ENCODE data around the gene AGBL1. TPM values are rescaled to one million over a fixed set of nuclear protein-coding genes. Genes with fewer than 3 reads are reported as not detected.

AGBL1 gene
- total and polyA plus RNA-seq, 4 donors: 0.08 to 147 (median 4.7) TPM

DNA sequence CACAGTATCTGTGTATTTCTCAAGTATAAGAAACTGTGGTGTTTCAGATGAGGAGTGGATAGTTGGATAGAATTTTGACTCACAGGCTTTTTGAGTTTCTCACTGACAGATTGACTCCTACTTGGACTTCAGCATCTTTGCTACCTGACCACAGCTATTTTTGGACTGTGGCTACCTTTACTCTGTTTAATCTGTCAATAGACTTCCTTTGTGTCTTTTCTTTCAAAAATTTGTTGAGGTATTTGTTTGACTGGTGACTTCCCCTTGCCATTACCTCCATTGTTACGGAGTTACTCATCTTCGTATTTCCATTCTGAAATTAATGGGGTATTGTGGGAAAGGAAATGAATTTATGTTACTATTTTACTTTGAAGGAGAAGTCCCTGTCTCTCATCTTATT is 123.8 kb downstream of the AGBL1 start:
- Histone ChIP-seq H3K9me3 (ENCODE audit: control insufficient read depth in 4 of 4, insufficient read depth in 3 of 4, low read length in 3 of 4) (no peaks in the 10 kb centered on the region), H3K27me3 (ENCODE audit: control insufficient read depth in 3 of 3, insufficient read depth in 3 of 3, low read length in 2 of 3) (peaks cover 0 to 4% (median under 1%) of the 10 kb centered on the region in 3 donors), H3K27ac (ENCODE audit: low read depth in 1 of 2, low read length in 1 of 2) (no peak overlapping the region), H3K36me3 (ENCODE audit: control insufficient read depth in 4 of 4, insufficient read depth in 4 of 4, low read length in 4 of 4) (no peaks in the 10 kb centered on the region), H3K9ac (ENCODE audit: insufficient read depth in 1 of 2, low read length in 2 of 2) (no peak overlapping the region), H3K4me3 (no peak overlapping the region), H3K4me1 (ENCODE audit: control insufficient read depth in 5 of 5, insufficient read depth in 5 of 5, low read length in 5 of 5) (no peaks in the 10 kb centered on the region)
- ATAC-seq (ENCODE audit: insufficient read depth, low FRiP score): no peak
- 52 to 76% methylated on average over 2 of the region's 2 CpGs for WGBS, 2 donors
- DNase-seq: no peak
- TF ChIP-seq, protein P1, sequence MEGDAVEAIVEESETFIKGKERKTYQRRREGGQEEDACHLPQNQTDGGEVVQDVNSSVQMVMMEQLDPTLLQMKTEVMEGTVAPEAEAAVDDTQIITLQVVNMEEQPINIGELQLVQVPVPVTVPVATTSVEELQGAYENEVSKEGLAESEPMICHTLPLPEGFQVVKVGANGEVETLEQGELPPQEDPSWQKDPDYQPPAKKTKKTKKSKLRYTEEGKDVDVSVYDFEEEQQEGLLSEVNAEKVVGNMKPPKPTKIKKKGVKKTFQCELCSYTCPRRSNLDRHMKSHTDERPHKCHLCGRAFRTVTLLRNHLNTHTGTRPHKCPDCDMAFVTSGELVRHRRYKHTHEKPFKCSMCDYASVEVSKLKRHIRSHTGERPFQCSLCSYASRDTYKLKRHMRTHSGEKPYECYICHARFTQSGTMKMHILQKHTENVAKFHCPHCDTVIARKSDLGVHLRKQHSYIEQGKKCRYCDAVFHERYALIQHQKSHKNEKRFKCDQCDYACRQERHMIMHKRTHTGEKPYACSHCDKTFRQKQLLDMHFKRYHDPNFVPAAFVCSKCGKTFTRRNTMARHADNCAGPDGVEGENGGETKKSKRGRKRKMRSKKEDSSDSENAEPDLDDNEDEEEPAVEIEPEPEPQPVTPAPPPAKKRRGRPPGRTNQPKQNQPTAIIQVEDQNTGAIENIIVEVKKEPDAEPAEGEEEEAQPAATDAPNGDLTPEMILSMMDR (IDR thresholded peaks at IDR 0.05; ENCODE audit: control extremely low read depth, extremely low read depth): no peak

- Histone ChIP-seq H3K4me3 (no peak overlapping the region), H3K9ac (ENCODE audit: insufficient read depth in 1 of 2, low read length in 2 of 2) (no peak overlapping the region), H3K36me3 (ENCODE audit: control insufficient read depth in 4 of 4, insufficient read depth in 4 of 4, low read length in 4 of 4) (no peaks in the 10 kb centered on the region), H3K27me3 (ENCODE audit: control insufficient read depth in 3 of 3, insufficient read depth in 3 of 3, low read length in 2 of 3) (peaks cover 0 to 4% (median 0%) of the 10 kb centered on the region in 3 donors), H3K9me3 (ENCODE audit: control insufficient read depth in 4 of 4, insufficient read depth in 3 of 4, low read length in 3 of 4) (no peaks in the 10 kb centered on the region), H3K27ac (ENCODE audit: low read depth in 1 of 2, low read length in 1 of 2) (no peak overlapping the region), H3K4me1 (ENCODE audit: control insufficient read depth in 5 of 5, insufficient read depth in 5 of 5, low read length in 5 of 5) (no peaks in the 10 kb centered on the region)
- TF ChIP-seq, protein P1 (IDR thresholded peaks at IDR 0.05; ENCODE audit: control extremely low read depth, extremely low read depth): no peak
- WGBS, 2 donors: 60 to 67% methylated on average over 2 of the region's 2 CpGs
- DNase-seq (no peak), ATAC-seq (ENCODE audit: insufficient read depth, low FRiP score) (no peak)
These were observed 125.4 kb downstream of the AGBL1 start for GRCh38 chr15:86205096-86205495.

GRCh38 chr15:86213420-86213819 is 133.7 kb downstream of the AGBL1 start:
- H3K27ac ChIP-seq (ENCODE audit: low read depth in 1 of 2, low read length in 1 of 2): no peak overlapping the region
- H3K9me3 ChIP-seq (ENCODE audit: control insufficient read depth in 4 of 4, insufficient read depth in 3 of 4, low read length in 3 of 4): peaks cover 0 to 10% (median 5%) of the 10 kb centered on the region in 4 donors
- H3K27me3 ChIP-seq (ENCODE audit: control insufficient read depth in 3 of 3, insufficient read depth in 3 of 3, low read length in 2 of 3): no peaks in the 10 kb centered on the region
- ATAC-seq (ENCODE audit: insufficient read depth, low FRiP score) (no peak), DNase-seq (no peak)
- WGBS, 2 donors: 62 to 63% methylated on average over 3 of the region's 3 CpGs
- no peak overlapping the region for H3K9ac ChIP-seq (ENCODE audit: insufficient read depth in 1 of 2, low read length in 2 of 2)
- no peaks in the 10 kb centered on the region for H3K4me1 ChIP-seq (ENCODE audit: control insufficient read depth in 5 of 5, insufficient read depth in 5 of 5, low read length in 5 of 5)
- H3K4me3 ChIP-seq: no peak overlapping the region
- no peaks in the 10 kb centered on the region for H3K36me3 ChIP-seq (ENCODE audit: control insufficient read depth in 4 of 4, insufficient read depth in 4 of 4, low read length in 4 of 4)
- TF ChIP-seq, protein P1 (IDR thresholded peaks at IDR 0.05; ENCODE audit: control extremely low read depth, extremely low read depth): no peak

DNA sequence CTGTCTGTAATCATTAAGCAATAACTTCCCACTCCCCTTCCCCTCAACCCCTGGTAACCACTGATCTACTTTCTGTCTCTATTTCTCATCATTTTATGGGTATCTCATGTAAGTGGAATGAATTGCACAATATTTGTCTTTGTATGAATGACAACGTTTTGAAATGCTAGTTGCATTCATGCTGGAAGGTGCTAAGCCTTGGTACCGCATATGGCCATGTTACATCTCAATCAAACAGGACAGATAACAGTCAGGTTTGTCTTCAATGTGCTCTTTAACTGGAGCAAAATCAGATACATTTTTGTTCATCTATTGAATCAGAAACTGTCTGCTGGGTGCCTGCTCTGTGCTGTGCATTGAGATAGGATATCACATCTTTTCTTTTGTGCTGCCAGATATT is 134.2 kb downstream of the AGBL1 start:
- H3K27ac ChIP-seq (ENCODE audit: low read depth in 1 of 2, low read length in 1 of 2): no peak overlapping the region
- H3K4me3 ChIP-seq: no peak overlapping the region
- no peaks in the 10 kb centered on the region for H3K27me3 ChIP-seq (ENCODE audit: control insufficient read depth in 3 of 3, insufficient read depth in 3 of 3, low read length in 2 of 3)
- DNase-seq: no peak
- H3K36me3 ChIP-seq (ENCODE audit: control insufficient read depth in 4 of 4, insufficient read depth in 4 of 4, low read length in 4 of 4): no peaks in the 10 kb centered on the region
- H3K9me3 ChIP-seq (ENCODE audit: control insufficient read depth in 4 of 4, insufficient read depth in 3 of 4, low read length in 3 of 4): peaks cover 0 to 10% (median 7%) of the 10 kb centered on the region in 4 donors
- TF ChIP-seq, protein P1 (IDR thresholded peaks at IDR 0.05; ENCODE audit: control extremely low read depth, extremely low read depth): no peak
- WGBS, 2 donors: 60 to 69% methylated on average over 2 of the region's 2 CpGs
- no peaks in the 10 kb centered on the region for H3K4me1 ChIP-seq (ENCODE audit: control insufficient read depth in 5 of 5, insufficient read depth in 5 of 5, low read length in 5 of 5)
- H3K9ac ChIP-seq (ENCODE audit: insufficient read depth in 1 of 2, low read length in 2 of 2): no peak overlapping the region
- no peak for ATAC-seq (ENCODE audit: insufficient read depth, low FRiP score)
